ENCODE measurements around the gene GOLPH3.
A peak's percentile ranks its signal among the peaks of the same experiment; 100 is the strongest.
"Not testable (repeated sequence)": the region's sequence is repeated elsewhere in the genome, so short reads cannot be mapped to it uniquely, and the experiment has no call there.

Gene GOLPH3

GRCh38 chr5:32174011-32174870 lies at the start of gene GOLPH3:
TSS of gene GOLPH3 (minus strand) at chr5:32174319. CDS start at chr5:32174034, 285 bp downstream.
- DNase-seq = peak; percentile 96

GRCh38 chr5:32222723-32223470 lies 48.8 kb upstream of the GOLPH3 start:
- no peak for DNase-seq

DNA sequence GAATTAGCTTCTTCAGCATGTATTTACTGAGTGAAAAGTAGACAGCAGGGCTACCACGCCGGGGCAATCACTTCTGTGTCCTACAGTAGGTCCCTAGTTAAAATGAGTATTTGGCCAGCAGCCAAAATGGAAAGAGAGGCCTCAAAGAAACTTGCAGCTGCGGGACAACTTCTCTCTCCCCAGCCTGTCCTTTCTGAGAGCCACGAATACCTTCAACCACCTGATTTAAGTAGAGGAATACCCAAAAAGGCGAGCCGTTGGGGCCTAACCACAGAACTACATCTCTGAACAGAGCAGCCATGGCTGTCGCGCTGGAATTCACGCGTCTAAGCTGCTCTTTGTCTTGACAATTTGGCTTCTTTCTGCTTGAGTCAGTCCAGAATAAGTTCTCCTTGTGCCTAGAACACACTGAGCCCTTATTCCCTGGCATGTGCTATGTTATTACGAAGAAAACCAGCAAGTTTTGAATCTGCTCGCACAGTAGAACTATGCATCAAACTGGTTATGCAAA lies 43.8 kb upstream of the GOLPH3 start:
- peak; percentile 51 for DNase-seq

DNA sequence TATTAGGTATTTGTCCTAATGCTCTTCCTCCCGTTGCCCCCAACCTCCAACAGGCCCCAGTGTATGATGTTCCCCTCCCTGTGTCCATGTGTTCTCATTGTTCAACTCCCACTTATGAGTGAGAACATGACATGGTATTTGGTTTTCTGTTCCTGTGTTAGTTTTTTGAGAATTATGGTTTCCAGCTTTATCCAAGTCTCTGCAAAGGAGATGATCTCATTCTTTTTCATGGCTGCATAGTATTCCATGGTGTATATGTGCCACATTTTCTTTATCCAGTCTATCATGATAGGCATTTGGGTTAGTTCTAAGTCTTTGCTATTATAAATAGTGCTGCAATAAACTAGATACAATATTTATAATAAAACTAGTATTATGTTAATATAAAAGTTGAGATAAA lies 40.2 kb upstream of the GOLPH3 start:
- not testable (repeated sequence) for DNase-seq

- DNase-seq = no peak
Observed at GRCh38 chr5:32210151-32210550, 36.0 kb upstream of the GOLPH3 start.

DNA sequence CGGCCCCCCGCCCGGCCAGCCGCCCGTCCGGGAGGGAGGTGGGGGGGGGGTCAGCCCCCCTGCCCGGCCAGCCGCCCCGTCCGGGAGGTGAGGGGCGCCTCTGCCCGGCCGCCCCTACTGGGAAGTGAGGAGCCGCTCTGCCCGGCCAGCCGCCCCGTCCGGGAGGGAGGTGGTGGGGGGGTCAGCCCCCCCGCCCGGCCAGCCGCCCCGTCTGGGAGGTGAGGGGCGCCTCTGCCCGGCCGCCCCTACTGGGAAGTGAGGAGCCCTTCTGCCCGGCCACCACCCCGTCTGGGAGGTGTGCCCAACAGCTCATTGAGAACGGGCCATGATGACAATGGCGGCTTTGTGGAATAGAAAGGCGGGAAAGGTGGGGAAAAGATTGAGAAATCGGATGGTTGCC lies 34.7 kb upstream of the GOLPH3 start:
- DNase-seq = not testable (repeated sequence)

- DNase-seq = no peak
Observed at GRCh38 chr5:32207355-32207634, 33.2 kb upstream of the GOLPH3 start.

- no peak for DNase-seq
Observed at GRCh38 chr5:32206509-32207354, 32.6 kb upstream of the GOLPH3 start.

- DNase-seq = no peak
Observed at GRCh38 chr5:32206053-32206452, 31.9 kb upstream of the GOLPH3 start.

DNA sequence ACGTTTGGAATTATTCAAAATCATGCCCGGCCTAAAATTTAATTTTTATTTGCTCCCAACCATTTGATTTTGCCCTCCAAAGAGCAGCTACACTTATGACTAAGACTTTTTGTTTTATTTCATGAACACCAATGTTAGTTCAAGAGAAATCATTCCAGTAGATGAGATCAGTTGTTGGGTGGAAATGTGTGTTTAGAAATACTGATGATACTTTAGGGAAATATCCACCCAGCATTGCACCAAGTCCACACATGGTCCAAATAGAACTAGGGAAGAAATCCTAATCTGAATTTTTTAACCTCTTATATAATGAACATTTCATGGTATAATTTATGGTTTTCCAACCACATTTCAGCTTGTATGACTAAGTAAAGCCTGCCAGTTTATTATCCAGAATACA lies 28.3 kb upstream of the GOLPH3 start:
- DNase-seq = no peak

DNA sequence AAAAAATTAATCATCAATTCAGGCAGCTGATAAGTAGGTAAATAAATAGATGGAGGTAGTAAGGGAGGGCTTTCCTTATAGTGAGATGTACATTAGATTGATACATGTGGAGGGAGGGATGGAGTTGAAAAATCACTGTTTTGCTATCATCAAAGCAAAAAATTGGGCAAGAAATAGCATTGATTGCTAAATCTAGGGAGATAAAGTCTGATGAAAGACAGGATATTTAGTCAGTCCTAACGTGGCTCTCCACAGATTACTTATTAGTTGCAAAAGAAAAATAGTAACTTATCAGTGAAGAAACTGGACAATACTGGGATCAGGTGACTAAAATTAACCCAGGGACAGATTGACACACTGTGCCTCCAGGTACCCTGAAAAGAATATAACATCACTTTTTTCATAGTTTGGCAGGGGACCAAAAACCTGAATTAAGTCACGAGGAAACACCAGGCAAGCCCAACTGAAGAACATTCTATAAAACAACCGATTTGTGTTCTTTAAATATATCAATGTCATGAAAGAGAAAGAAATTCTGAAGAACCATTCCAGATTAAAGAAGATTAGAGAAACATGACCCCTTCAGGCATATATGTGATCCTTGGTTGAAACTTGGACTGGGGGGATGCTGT lies 27.1 kb upstream of the GOLPH3 start:
- DNase-seq = no peak

GRCh38 chr5:32197032-32197431 lies 22.9 kb upstream of the GOLPH3 start:
- no peak for DNase-seq

GRCh38 chr5:32195265-32195664 lies 21.1 kb upstream of the GOLPH3 start:
- no peak for DNase-seq

- DNase-seq = peak; percentile 86
Observed at GRCh38 chr5:32193591-32193990, 19.5 kb upstream of the GOLPH3 start.

DNA sequence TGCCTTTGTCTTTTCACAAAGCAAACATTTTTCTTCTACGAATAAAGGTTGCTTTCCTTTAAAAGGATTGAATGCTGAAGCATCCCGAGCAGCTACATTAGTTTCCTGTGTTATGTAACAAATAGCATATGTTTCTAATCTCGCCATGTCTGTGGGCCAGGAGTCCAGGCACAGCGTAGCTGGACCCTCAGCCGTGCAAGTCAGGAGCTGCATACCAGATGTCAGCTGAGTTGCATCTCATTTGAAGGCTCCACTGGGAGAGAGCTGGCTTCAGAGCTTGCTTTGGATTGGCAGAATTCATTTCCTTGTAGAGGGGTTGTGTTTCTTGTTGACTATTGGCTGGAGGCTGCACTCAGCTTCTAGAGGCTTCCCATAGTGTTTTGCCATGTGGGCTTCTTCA lies 16.0 kb upstream of the GOLPH3 start:
- peak; percentile 90 for DNase-seq

- DNase-seq = no peak
Observed at GRCh38 chr5:32187675-32188074, 13.6 kb upstream of the GOLPH3 start.

- no peak for DNase-seq
Observed at GRCh38 chr5:32182463-32183063, 8.4 kb upstream of the GOLPH3 start.

DNA sequence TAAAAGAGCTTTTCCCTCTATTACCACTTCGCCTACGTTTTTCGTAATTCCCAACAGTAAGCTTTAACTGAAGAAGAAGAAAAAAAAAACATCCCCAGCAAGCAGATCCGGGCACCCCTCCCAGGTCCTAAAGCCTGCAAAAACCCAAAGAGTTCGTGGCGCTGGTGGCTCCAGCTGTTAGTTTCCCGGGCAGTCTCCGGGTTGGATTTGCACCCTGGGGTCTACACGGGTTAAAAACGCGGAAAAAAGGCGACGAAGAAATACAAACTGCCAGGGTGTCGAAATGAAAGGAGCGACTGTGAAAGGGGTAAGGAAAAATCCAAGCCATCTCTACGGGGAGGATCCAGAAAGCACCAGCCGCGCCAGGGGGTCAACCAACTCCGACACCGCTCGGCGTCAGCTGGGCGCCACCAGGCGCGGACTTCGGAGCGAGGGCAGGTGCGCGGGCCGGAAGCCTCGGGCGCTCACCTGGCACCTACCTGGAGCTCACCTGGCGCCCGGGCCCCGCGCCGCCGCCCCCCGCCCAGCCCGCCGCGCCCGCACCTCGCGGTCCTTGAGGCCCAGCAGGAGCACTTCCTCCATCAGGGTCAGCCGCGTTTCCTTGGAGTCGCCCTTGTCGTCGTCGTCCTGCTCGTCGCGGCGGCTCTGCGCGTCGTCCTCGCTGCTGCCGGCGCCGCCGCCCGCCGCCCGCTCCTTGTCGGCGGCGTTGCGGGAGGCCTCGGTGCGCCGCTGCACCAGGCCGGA lies 680 bp downstream of the GOLPH3 start:
- peak; percentile 86 for DNase-seq

GRCh38 chr5:32172923-32173266 lies 1.2 kb downstream of the GOLPH3 start:
- DNase-seq = no peak

- peak; percentile 46 for DNase-seq
Observed at GRCh38 chr5:32172186-32172911, 1.8 kb downstream of the GOLPH3 start.
